Hypothalamus (tissue), 51 donors: Measurements from ENCODE around the gene SLC5A6.

ENCODE experiments used
- DNase-seq, 51 donors: peaks; one replicate each; lab custom pipeline; 2025; lab: John Stamatoyannopoulos, UW

SLC5A6 gene

GRCh38 chr2:27237341-27237945 is 25.4 kb upstream of the SLC5A6 start:
- no peak for DNase-seq

- DNase-seq, result no peak
Observed at GRCh38 chr2:27236626-27237025, 24.6 kb upstream of the SLC5A6 start.

- no peak for DNase-seq
Observed at GRCh38 chr2:27236136-27236535, 24.1 kb upstream of the SLC5A6 start.

- no peak for DNase-seq
Observed at GRCh38 chr2:27233341-27233740, 21.3 kb upstream of the SLC5A6 start.

- DNase-seq, result no peak
Observed at GRCh38 chr2:27231921-27232320, 19.9 kb upstream of the SLC5A6 start.

- no peak for DNase-seq
Observed at GRCh38 chr2:27227501-27227900, 15.4 kb upstream of the SLC5A6 start.

GRCh38 chr2:27225526-27225925 is 13.5 kb upstream of the SLC5A6 start:
- no peak for DNase-seq

GRCh38 chr2:27223416-27223815 is 11.3 kb upstream of the SLC5A6 start:
- DNase-seq, result no peak

GRCh38 chr2:27222407-27222806 is 10.3 kb upstream of the SLC5A6 start:
- no peak for DNase-seq

- DNase-seq, result no peak
Observed at GRCh38 chr2:27221166-27221565, 9.1 kb upstream of the SLC5A6 start.

- DNase-seq, result no peak
Observed at GRCh38 chr2:27220091-27220490, 8.0 kb upstream of the SLC5A6 start.

GRCh38 chr2:27219091-27219490 is 7.0 kb upstream of the SLC5A6 start:
- DNase-seq, result no peak

GRCh38 chr2:27218614-27219013 is 6.5 kb upstream of the SLC5A6 start:
- DNase-seq, result no peak

- peak; percentile 9 to 88 (median 68) for DNase-seq
Observed at GRCh38 chr2:27217173-27218121, 5.4 kb upstream of the SLC5A6 start, which contains the start of gene CAD. CAD (plus strand) TSS chr2:27217369; CDS start chr2:27217552, 183 bp downstream.

- peak in 1 of 51 donors; percentile 37 for DNase-seq
Observed at GRCh38 chr2:27216416-27217137, 4.5 kb upstream of the SLC5A6 start.

GRCh38 chr2:27214941-27215340 is 2.9 kb upstream of the SLC5A6 start:
- no peak for DNase-seq

- DNase-seq, result peak in 4 of 51 donors; percentile 19 to 66 (median 42)
Observed at GRCh38 chr2:27212626-27213471, 781 bp upstream of the SLC5A6 start.

- DNase-seq, result peak in 1 of 51 donors; percentile 48
Observed at GRCh38 chr2:27211241-27211942, 676 bp downstream of the SLC5A6 start.

- DNase-seq, result no peak
Observed at GRCh38 chr2:27209621-27210401, 2.3 kb downstream of the SLC5A6 start.
